Activated T-helper 9 cell treated with anti-CD3 and anti-CD28 coated beads, Interleukin-2, amount 50 U/mL, for 16 hours (primary cell): ENCODE data around the gene EDARADD.
"Not testable (repeated sequence)": the region's sequence is repeated elsewhere in the genome, so short reads cannot be mapped to it uniquely, and the experiment has no call there.

ENCODE experiments used
- DNase-seq: peaks from one replicate; pipeline ENCODE4 v3.0.0-alpha.2; 2020; ENCODE audit warnings: low read depth

EDARADD gene

DNA sequence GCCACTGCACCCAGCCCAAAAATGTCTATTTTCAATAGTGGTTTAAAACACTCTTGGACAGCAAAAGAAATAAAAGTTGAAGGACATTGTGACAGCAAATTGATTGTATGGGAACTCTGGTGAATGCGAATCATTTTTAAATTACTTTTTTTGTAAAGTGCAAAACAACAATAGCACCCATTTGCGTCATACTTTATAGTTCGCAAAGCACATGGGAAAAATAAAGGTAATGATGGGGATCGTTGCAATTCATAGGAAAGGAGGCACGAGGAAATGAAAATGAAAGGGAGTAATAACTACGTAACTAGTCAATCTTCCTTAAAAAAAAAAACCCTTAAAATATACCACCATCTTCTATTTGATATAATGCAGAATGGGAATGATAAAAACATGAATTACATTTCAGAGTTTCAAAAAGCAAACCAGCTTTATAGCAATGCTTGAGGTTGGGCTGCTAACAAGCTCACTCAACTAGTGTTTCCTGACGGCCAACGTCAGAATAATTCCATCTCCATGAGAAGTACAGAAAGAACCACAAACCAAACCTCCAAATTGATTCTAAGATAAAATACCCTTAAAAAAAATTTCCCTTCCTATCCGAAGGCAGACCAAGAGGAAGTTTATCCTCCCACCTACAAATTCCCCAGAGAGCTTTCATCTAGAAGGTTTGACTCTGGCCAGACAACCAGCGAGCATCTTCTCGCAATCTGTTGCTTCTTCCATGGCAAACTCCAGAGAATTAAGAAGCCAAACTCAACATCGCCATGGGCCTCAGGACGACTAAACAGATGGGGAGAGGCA, at the start of gene EDARADD:
EDARADD (plus strand) TSS at position 606 of the 801 bp plus-strand sequence; CDS start at position 765, 159 bp downstream.
- no peak for DNase-seq

DNA sequence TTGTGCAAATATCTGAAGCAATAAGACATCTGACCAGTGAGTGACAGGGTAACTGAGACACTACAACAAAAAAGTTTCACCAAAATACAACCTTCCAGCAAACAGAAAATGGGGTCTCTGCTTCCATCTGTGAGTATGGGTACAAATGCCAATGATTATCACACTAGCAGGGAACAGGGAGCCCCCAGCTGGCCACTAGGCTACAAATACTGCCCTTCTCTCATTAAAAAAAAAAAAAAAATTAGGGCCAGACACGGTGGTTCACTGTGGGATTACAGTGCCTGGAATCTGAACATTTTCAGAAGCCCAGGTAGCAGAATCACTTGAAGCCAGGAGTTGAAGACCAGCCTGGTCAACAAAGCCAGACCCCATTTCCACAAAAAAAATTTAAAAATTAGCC, 48.4 kb upstream of the EDARADD start:
- no peak for DNase-seq

DNA sequence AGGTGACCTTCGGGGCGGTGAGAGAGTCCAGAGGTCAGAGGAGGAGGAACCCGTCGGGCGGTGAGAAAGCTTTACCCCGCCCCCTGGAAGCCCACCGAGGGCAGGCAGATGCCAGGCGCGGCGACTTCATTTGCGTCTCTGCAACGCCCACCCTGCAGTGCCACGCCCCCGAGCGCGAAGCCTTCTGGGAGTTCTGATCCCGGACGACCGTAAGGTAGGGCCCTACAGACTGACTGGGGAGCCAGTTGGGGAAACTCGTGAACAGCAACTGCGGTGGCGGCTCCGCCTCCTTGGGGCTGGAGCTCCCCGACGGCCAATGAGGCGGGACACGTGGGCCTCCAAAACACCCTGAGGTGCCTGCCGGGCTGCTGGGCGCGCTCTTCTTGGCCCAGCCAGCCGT, 46.0 kb upstream of the EDARADD start:
- no peak for DNase-seq

- no peak for DNase-seq
Observed at GRCh38 chr1:236350308-236350707, 43.8 kb upstream of the EDARADD start.

- DNase-seq = no peak
Observed at GRCh38 chr1:236351875-236352573, 42.1 kb upstream of the EDARADD start.

DNA sequence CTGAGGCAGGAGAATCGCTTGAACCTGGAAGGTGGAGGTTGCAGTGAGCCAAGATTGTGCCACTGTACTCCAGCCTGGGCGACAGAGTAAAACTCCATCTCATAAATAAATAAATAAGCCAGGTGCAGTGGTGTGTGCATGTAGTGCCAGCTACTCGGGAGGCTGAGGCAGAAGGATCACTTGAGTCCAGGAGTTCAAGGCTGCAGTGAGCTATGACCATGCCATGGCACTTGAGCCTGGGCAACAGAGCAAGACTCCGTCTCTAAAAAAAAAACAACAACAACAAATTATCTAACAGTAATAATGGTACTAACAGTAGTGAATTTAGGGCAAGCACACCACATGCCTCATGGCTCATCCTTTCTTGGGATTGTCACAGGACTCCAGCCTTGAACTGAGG, 41.3 kb upstream of the EDARADD start:
- DNase-seq = not testable (repeated sequence)

GRCh38 chr1:236353813-236354212, 40.3 kb upstream of the EDARADD start:
- DNase-seq = no peak

GRCh38 chr1:236354330-236355147, 39.5 kb upstream of the EDARADD start:
- no peak for DNase-seq

- no peak for DNase-seq
Observed at GRCh38 chr1:236356141-236356540, 37.9 kb upstream of the EDARADD start.

GRCh38 chr1:236361909-236362590, 32.0 kb upstream of the EDARADD start:
- no peak for DNase-seq

DNA sequence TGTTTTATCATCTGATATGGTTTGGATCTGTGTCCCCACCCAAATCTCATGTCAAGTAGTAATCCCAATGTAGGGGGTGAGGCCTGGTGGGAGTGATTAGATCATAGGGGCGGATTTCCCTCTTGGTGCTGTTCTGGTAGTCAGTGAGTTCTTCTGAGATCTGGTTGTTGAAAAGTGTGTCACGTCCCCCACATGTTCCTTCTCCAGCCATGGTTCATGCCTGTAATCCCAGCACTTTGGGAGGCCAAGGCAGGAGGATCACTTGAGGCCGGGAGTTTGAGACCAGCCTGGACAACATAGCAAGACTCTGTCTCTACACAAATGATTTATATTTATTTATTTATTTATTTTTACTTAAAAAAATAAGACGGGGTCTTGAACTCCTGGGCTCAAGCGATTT, 30.8 kb upstream of the EDARADD start:
- DNase-seq = no peak

DNA sequence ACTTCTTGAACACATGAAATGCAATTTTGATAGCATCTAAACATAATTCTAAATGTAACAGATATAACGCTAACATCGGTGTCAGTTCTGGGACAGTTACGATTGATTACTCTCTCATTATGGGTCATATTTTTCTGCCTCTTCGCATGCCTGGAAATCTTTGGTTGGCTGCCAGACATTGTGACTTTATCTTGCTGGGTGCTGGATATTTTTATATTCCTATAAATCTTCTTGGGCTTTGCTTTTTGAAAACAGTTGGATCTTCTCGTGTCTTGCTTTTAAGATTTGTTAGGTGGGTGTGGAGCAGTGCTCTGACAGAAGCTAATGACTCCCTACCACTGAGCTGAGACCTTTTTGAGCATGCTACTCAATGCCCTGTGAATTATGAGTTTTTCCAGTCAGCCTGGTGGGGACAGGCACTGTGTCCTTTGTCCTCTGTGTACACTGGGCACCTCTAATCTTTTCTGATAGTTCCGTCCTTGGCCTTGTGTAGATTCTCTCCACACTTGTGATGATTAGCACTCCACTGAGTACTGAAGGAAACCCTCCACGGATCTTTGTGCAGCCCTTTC, 28.0 kb upstream of the EDARADD start:
- DNase-seq = no peak

GRCh38 chr1:236366681-236367080, 27.4 kb upstream of the EDARADD start:
- DNase-seq = not testable (repeated sequence)

DNA sequence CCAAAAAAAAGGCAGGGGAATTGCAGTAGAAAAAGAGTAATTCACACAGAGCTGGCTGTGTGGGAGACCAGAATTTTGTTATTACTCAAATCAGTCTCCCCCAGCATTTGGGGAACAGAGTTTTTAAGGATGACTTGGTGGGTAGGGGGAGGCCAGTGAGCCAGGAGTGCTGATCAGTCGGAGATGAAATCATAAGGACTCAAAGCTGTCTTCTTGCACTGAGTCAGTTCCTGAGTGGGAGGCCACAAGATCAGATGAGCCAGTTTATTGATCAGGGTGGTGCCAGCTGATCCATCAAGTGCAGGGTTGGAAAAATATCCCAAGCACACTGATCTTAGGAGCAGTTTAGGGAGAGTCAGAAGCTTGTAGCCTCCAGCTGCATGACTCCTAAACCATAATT, 23.7 kb upstream of the EDARADD start:
- DNase-seq = no peak

- no peak for DNase-seq
Observed at GRCh38 chr1:236371083-236371482, 23.0 kb upstream of the EDARADD start.

DNA sequence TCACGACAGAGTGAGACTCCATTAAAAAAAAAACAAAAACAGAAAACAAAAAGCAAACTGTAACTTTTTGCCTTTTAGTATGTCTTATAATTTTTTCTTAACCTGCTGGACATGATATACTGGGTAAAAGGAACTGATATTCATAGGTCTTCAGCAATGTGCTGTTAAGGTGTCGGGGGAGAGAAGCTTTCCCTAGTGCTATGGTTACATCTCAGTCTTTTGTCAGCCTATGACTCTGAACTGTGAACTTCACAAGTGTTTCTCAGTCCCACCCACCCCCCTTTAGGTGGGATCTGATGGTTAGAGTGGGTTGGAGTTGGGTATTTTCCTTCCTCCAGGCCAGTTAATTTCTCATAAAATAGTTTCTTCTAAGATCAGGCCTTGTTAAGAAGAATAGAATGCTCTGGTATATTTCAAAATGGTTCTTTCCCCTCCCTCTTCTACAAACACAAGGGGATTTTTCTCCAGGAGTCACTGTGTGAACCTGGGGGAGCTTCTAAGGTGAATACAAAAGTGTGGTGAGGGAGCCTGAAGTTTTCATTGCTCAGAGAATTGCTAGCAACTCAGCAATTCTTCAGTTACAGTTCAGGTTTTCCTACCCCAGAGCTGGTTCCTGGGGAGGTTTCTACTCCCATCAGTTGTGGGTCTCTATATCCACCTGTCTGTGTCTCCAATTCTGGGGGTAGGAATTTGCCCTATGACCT, 16.1 kb upstream of the EDARADD start:
- no peak for DNase-seq

GRCh38 chr1:236381565-236382158, 12.4 kb upstream of the EDARADD start:
- DNase-seq = no peak

DNA sequence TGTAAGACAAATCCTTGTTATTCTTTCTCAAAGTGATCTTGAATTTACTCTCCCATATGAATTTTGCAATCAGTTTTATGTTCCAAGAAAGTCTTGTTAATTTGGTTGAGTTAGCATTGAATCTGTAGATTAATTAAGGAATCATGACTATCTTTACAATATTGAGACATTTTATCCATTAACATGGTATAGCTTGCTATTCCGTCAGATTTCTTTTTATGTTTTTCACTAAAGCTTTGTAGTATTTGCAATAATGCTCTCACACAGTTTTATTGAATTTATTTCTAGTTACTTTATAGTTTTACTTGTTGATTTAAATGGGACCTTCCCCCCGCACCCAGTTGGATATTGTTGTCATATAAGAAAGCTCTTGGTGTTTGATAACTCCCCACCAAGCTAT, 5.8 kb upstream of the EDARADD start:
- DNase-seq = no peak

- no peak for DNase-seq
Observed at GRCh38 chr1:236389253-236389652, 4.8 kb upstream of the EDARADD start.

- DNase-seq = no peak
Observed at GRCh38 chr1:236391008-236391407, 3.1 kb upstream of the EDARADD start.

- no peak for DNase-seq
Observed at GRCh38 chr1:236392182-236392581, 1.9 kb upstream of the EDARADD start.
